Stomach (tissue), 9 donors: ENCODE results near the gene TGIF1. TPM values are rescaled to one million over a fixed set of nuclear protein-coding genes. Genes with fewer than 3 reads are reported as not detected.

Experiments
- DNase-seq, 2 donors: peaks; one replicate each; pipeline versions ENCODE4 v3.0.0 to v3.0.0-alpha.2; 2013 to 2019
- H3K27ac ChIP-seq, 5 donors: fragments of 200-600 bp in 4 of 5; sonication (generic) in 4 of 5; one replicate each; pipeline ENCODE4 v1.5.1; 2013 to 2019; ENCODE audit warnings: mild to moderate bottlenecking in 1 of 5, moderate library complexity in 1 of 5
- H3K27me3 ChIP-seq, 3 donors: fragments of 200-600 bp; sonication (generic); one replicate each; pipeline ENCODE4 v1.5.1; 2017 to 2019; ENCODE audit warnings: mixed run types in 1 of 3
- H3K36me3 ChIP-seq, 4 donors: fragments of 200-600 bp; sonication (generic); 1 replicate in 3 of 4; 2 replicates in 1 of 4; pipeline ENCODE4 v1.5.1; 2016 to 2019
- H3K4me1 ChIP-seq, 4 donors: fragments of 200-600 bp; sonication (generic); one replicate each; pipeline ENCODE4 v1.5.1; 2016 to 2019
- H3K4me3 ChIP-seq, 4 donors: fragments of 200-600 bp; sonication (generic) in 3 of 4; one replicate each; pipeline ENCODE4 v1.5.1; 2016 to 2019; ENCODE audit warnings: mild to moderate bottlenecking in 1 of 4
- H3K9me3 ChIP-seq, 4 donors: fragments of 200-600 bp; sonication (generic); one replicate each; pipeline ENCODE4 v1.5.1; 2016 to 2019
- CTCF ChIP-seq, 7 experiments: fragments of 450-650 bp in 4 of 7; fragments of 200-600 bp in 3 of 7; sonication (generic) in 3 of 7; IDR thresholded peaks; one replicate each; pipeline ENCODE4 v1.5.1; 2016 to 2019; ENCODE audit warnings: antibody characterized with exemption in 7 of 7, control low read depth in 2 of 7, mild to moderate bottlenecking in 1 of 7
- EP300 ChIP-seq: sonication (generic); formaldehyde crosslinking; IDR thresholded peaks from one replicate; pipeline ENCODE4 v1.6.1; 2017; ENCODE audit warnings: antibody characterized with exemption
- POLR2A ChIP-seq, 4 donors: fragments of 450-650 bp; IDR thresholded peaks; one replicate each; pipeline ENCODE4 v1.6.1; 2016; ENCODE audit warnings: antibody characterized with exemption in 4 of 4, control low read depth in 2 of 4, mild to moderate bottlenecking in 1 of 4, moderate library complexity in 1 of 4
- POLR2AphosphoS5 ChIP-seq, 3 donors: sonication (generic); formaldehyde crosslinking; IDR thresholded peaks; one replicate each; pipeline ENCODE4 v1.6.1; 2016; ENCODE audit warnings: antibody characterized with exemption in 3 of 3
- WGBS, 5 donors: extraction: QIAGEN DNeasy Blood & Tissue Kit in 3 of 5; methylation state at CpG; one replicate each; pipeline versions ENCODE4 v1.1.5 to v1.1.7; 2013 to 2018; 5-methylcytosine and 5-hydroxymethylcytosine counted together
- intact Hi-C: fragments of 100-400 bp; cut with DNase I; formaldehyde crosslinking; loops from one replicate; pipeline ENCODE4 v1.15.1; 2023; ENCODE audit warnings: low total_unique reads
- polyA plus RNA-seq, 3 donors: library from polyadenylated mRNA; stranded (reverse); fragments of 200-250 nt; gene quantifications; one replicate each; pipeline ENCODE4 v1.2.3, GENCODE V29; 2013
- total RNA-seq, 5 donors: library from RNA; depleted of rRNA; stranded (reverse); fragments of >200 nt; gene quantifications; one replicate each; pipeline versions ENCODE4 v1.1.0 to v1.2.3, GENCODE V29; 2014 to 2016
- donor health status: healthy with polysubstance abuse.
- donor health status: Bipolar disorder and iron deficiency.
- donor health status: healthy.

Gene TGIF1
- total and polyA plus RNA-seq, 8 donors = 18.7 to 87.6 (median 55.2) TPM

- peaks cover 0 to 4% (median 2%) of the 10 kb centered on the region in 4 donors for H3K9me3 ChIP-seq
- no peak overlapping the region for H3K4me3 ChIP-seq
- H3K36me3 ChIP-seq = peaks cover 0 to 12% (median 3%) of the 10 kb centered on the region in 4 donors
- 54 to 63% (median 59%) methylated on average over 5 of the region's 5 CpGs for WGBS, 5 donors
- intact Hi-C loops = no loop called here
- DNase-seq = no peak
- peaks cover 0 to 12% (median 2%) of the 10 kb centered on the region in 4 donors for H3K4me1 ChIP-seq
- H3K27ac ChIP-seq = peak overlapping the region in 1 of 5 donors; percentile 24
- TF ChIP-seq POLR2AphosphoS5 (IDR thresholded peaks at IDR 0.05) = no peak
- TF ChIP-seq CTCF (IDR thresholded peaks at IDR 0.05) = no peak
- no peaks in the 10 kb centered on the region for H3K27me3 ChIP-seq
These were observed 16.1 kb downstream of the TGIF1 start for GRCh38 chr18:3466045-3466444.

- Histone ChIP-seq H3K4me1 (peaks cover 0 to 12% (median 2%) of the 10 kb centered on the region in 4 donors), H3K36me3 (peaks cover 0 to 4% (median 2%) of the 10 kb centered on the region in 4 donors), H3K27ac (no peak overlapping the region), H3K9me3 (peaks cover 0 to 2% (median 0%) of the 10 kb centered on the region in 4 donors), H3K4me3 (no peak overlapping the region), H3K27me3 (no peaks in the 10 kb centered on the region)
- peak in 1 of 2 donors; percentile 39 for DNase-seq
- WGBS, 5 donors = 21 to 34% (median 23%) methylated on average over 2 of the region's 2 CpGs
- intact Hi-C loops = no loop called here
- TF ChIP-seq POLR2A (IDR thresholded peaks at IDR 0.05) = no peak
- TF ChIP-seq EP300 = no peak
- TF ChIP-seq POLR2AphosphoS5 (IDR thresholded peaks at IDR 0.05) = no peak
- no peak for TF ChIP-seq CTCF (IDR thresholded peaks at IDR 0.05)
These were observed 16.9 kb downstream of the TGIF1 start for GRCh38 chr18:3466872-3467271.

GRCh38 chr18:3468066-3468705 is 18.2 kb downstream of the TGIF1 start:
- no peak for DNase-seq
- H3K4me3 ChIP-seq = no peak overlapping the region
- no peaks in the 10 kb centered on the region for H3K9me3 ChIP-seq
- no peaks in the 10 kb centered on the region for H3K27me3 ChIP-seq
- TF ChIP-seq POLR2AphosphoS5 (IDR thresholded peaks at IDR 0.05) (no peak), CTCF (IDR thresholded peaks at IDR 0.05) (no peak), EP300 (no peak)
- intact Hi-C loops = no loop called here
- H3K36me3 ChIP-seq = no peaks in the 10 kb centered on the region
- no peak overlapping the region for H3K27ac ChIP-seq
- H3K4me1 ChIP-seq = peaks cover 0 to 12% (median 2%) of the 10 kb centered on the region in 4 donors
- WGBS, 5 donors = 95 to 99% (median 98%) methylated on average over 9 of the region's 9 CpGs

- intact Hi-C loops = no loop called here
- Histone ChIP-seq H3K4me1 (peaks cover 0 to 12% (median 2%) of the 10 kb centered on the region in 4 donors), H3K27ac (no peak overlapping the region), H3K36me3 (no peaks in the 10 kb centered on the region), H3K27me3 (no peaks in the 10 kb centered on the region), H3K4me3 (no peak overlapping the region), H3K9me3 (no peaks in the 10 kb centered on the region)
- 76 to 87% (median 80%) methylated on average over 8 of the region's 8 CpGs for WGBS, 5 donors
- peak in 1 of 2 donors; percentile 70 for DNase-seq
- TF ChIP-seq POLR2A (IDR thresholded peaks at IDR 0.05) (no peak), EP300 (no peak), CTCF (IDR thresholded peaks at IDR 0.05) (no peak), POLR2AphosphoS5 (IDR thresholded peaks at IDR 0.05) (no peak)
These were observed 18.9 kb downstream of the TGIF1 start for GRCh38 chr18:3468833-3469232.
